Esophagus squamous epithelium (tissue), 5 donors: ENCODE data around the gene CNIH2. TPM values are rescaled to one million over a fixed set of nuclear protein-coding genes. Genes with fewer than 3 reads are reported as not detected.
A peak's percentile ranks its signal among the peaks of the same experiment; 100 is the strongest.

Source experiments
- DNase-seq: peaks from one replicate; lab custom pipeline; 2025; lab: John Stamatoyannopoulos, UW
- H3K27ac ChIP-seq, 4 donors: fragments of 200-600 bp; sonication (generic); one replicate each; pipeline ENCODE4 v1.5.1; 2016 to 2019; ENCODE audit warnings: mild to moderate bottlenecking in 1 of 4
- H3K27me3 ChIP-seq, 4 donors: fragments of 200-600 bp; sonication (generic); 1 replicate in 3 of 4; 2 replicates in 1 of 4; pipeline versions ENCODE4 v1.5.1 to v1.6.0; 2017 to 2021; ENCODE audit warnings: antibody characterized with exemption in 1 of 4
- H3K36me3 ChIP-seq, 3 donors: fragments of 200-600 bp; sonication (generic); one replicate each; pipeline ENCODE4 v1.5.1; 2016 to 2019
- H3K4me1 ChIP-seq, 3 donors: fragments of 200-600 bp; sonication (generic); one replicate each; pipeline ENCODE4 v1.5.1; 2017 to 2019
- H3K4me3 ChIP-seq, 4 donors: fragments of 200-600 bp; sonication (generic); 1 replicate in 3 of 4; 2 replicates in 1 of 4; pipeline ENCODE4 v1.5.1; 2016 to 2019; ENCODE audit warnings: mild to moderate bottlenecking in 2 of 4, moderate library complexity in 1 of 4
- H3K9me3 ChIP-seq, 3 donors: fragments of 200-600 bp; sonication (generic); one replicate each; pipeline ENCODE4 v1.5.1; 2016 to 2019
- POLR2A ChIP-seq, 4 donors: fragments of 450-650 bp; IDR thresholded peaks; one replicate each; pipeline ENCODE4 v1.6.1; 2017; ENCODE audit warnings: antibody characterized with exemption in 4 of 4, mild to moderate bottlenecking in 4 of 4, moderate library complexity in 3 of 4
- WGBS, 2 donors: methylation state at CpG; one replicate each; pipeline ENCODE4 v1.1.5; 2018; 5-methylcytosine and 5-hydroxymethylcytosine counted together
- intact Hi-C: fragments of 100-400 bp; cut with DNase I; formaldehyde crosslinking; loops from one replicate; pipeline ENCODE4 v1.15.0; 2022
- total RNA-seq, 4 donors: library from RNA; depleted of rRNA; stranded (reverse); fragments of >200 nt; gene quantifications; one replicate each; pipeline ENCODE4 v1.1.0, GENCODE V29; 2016
- TF ChIP-seq, protein P1 (sequence below), 6 experiments: fragments of 450-650 bp in 4 of 6; fragments of 200-600 bp in 2 of 6; sonication (generic) in 2 of 6; IDR thresholded peaks; one replicate each; pipeline ENCODE4 v1.5.1; 2016 to 2019; ENCODE audit warnings: antibody characterized with exemption in 6 of 6, mild to moderate bottlenecking in 4 of 6, moderate library complexity in 4 of 6
- donor health status: DM: yes; HTN: yes; CAD: no.

The CNIH2 gene
- total RNA-seq, 4 donors from 2014 or later: 0.48 to 0.70 TPM; not detected in 2

DNA sequence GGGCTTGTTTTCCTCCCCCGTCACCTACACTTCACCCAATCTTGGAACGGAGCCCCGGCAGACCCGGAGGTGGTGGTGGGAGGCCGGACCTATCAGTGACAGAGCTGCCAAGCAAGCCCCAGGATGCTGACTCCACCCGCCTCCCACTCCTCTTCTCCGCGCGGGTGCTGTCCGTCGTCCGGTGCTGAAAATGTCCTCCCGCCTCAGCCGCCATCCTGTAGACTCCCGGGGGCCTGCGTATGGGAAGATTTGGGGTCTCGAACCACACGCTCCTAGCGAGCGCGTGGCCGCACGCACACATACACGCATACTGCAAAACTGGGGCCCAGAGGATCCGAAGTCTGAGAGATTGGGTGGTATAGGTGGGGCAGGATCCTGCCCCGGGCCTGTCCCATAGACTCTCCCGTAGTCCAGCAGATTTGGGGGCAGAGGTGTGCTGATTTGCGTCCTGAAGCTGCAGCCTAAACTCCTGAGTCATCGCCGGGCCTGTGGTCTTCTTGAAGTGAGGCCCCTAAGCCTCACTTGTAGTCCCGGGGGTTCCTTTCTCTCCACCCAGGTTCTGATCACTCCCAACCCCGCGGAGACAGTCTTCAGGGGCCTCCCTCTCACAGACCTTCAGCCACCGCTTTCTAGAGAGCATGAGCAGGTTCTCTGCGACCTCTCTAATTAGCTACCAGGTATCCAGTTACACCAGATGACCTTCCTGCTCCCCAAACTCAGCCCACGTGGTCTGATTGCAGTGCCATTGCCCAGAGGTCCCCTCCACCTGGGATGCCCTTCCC lies 11.8 kb downstream of the CNIH2 start:
- intact Hi-C loops: loop anchor here (10.0 kb wide), 1 partner anchor 65 kb away; no protein-coding TSS in a partner anchor
- WGBS, 2 donors: 18 to 25% methylated on average over 15 to 16 of the region's 36 CpGs
- H3K4me1 ChIP-seq: peaks cover 24 to 55% (median 26%) of the 10 kb centered on the region in 3 donors

DNA sequence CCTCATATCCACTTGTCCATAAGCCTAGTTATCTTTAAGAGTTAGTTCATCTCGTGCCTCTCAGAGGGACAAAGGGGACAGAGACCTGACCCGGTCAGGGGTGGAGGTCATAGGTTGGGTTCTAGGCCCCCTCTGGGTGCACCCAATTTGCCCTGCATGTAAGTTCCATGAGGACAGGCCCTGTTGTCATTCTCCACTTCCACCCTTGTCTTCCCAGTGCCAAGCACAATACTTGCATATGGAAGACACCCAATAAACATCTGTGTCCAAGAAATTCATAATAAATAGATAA lies 12.3 kb downstream of the CNIH2 start:
- Histone ChIP-seq H3K9me3 (no peaks in the 10 kb centered on the region), H3K27me3 (peaks cover 6 to 50% (median 10%) of the 10 kb centered on the region in 4 donors), H3K4me3 (no peak overlapping the region), H3K27ac (no peak overlapping the region), H3K4me1 (peaks cover 24 to 55% (median 26%) of the 10 kb centered on the region in 3 donors), H3K36me3 (peaks cover 0 to 24% (median 0%) of the 10 kb centered on the region in 3 donors)
- WGBS, 2 donors: 100% methylated on average over 1 to 2 of the region's 2 CpGs
- TF ChIP-seq, protein P1, sequence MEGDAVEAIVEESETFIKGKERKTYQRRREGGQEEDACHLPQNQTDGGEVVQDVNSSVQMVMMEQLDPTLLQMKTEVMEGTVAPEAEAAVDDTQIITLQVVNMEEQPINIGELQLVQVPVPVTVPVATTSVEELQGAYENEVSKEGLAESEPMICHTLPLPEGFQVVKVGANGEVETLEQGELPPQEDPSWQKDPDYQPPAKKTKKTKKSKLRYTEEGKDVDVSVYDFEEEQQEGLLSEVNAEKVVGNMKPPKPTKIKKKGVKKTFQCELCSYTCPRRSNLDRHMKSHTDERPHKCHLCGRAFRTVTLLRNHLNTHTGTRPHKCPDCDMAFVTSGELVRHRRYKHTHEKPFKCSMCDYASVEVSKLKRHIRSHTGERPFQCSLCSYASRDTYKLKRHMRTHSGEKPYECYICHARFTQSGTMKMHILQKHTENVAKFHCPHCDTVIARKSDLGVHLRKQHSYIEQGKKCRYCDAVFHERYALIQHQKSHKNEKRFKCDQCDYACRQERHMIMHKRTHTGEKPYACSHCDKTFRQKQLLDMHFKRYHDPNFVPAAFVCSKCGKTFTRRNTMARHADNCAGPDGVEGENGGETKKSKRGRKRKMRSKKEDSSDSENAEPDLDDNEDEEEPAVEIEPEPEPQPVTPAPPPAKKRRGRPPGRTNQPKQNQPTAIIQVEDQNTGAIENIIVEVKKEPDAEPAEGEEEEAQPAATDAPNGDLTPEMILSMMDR (IDR thresholded peaks at IDR 0.05): no peak
- no peak for TF ChIP-seq POLR2A (IDR thresholded peaks at IDR 0.05)
- intact Hi-C loops: no loop called here
- DNase-seq: no peak

More for the DNA sequence above, 11.8 kb downstream of the CNIH2 start:
- Histone ChIP-seq H3K9me3 (no peaks in the 10 kb centered on the region), H3K4me3 (peak overlapping the region; percentile 60 to 99 (median 82)), H3K27me3 (peaks cover 6 to 44% (median 10%) of the 10 kb centered on the region in 4 donors), H3K36me3 (peaks cover 0 to 30% (median 3%) of the 10 kb centered on the region in 3 donors), H3K27ac (peak overlapping the region; percentile 89 to 99 (median 96))
- DNase-seq: no peak
- no peak for TF ChIP-seq POLR2A (IDR thresholded peaks at IDR 0.05)
- TF ChIP-seq, protein P1 (IDR thresholded peaks at IDR 0.05): no peak

DNA sequence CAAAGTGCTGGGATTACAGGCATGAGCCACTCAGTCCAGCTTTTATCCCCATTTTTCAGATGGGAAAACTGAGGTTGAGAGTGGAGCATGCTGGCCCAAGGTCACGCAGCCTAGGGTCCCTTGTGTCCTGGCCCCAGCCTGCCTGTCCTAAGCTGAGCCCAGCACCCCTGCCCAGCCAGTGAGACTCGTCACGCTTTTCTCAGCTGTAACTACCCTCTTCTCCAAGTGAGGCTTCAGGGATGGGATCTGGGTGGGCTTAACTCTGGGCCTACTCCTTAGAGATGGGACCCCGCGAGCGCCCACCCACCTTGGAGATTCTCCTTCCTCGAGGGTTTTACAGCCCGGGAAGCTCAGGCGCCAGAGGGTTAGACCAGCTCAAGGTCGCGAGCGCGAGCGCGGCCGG lies 13.3 kb downstream of the CNIH2 start:
- H3K27me3 ChIP-seq: peaks cover 6 to 60% (median 10%) of the 10 kb centered on the region in 4 donors

DNA sequence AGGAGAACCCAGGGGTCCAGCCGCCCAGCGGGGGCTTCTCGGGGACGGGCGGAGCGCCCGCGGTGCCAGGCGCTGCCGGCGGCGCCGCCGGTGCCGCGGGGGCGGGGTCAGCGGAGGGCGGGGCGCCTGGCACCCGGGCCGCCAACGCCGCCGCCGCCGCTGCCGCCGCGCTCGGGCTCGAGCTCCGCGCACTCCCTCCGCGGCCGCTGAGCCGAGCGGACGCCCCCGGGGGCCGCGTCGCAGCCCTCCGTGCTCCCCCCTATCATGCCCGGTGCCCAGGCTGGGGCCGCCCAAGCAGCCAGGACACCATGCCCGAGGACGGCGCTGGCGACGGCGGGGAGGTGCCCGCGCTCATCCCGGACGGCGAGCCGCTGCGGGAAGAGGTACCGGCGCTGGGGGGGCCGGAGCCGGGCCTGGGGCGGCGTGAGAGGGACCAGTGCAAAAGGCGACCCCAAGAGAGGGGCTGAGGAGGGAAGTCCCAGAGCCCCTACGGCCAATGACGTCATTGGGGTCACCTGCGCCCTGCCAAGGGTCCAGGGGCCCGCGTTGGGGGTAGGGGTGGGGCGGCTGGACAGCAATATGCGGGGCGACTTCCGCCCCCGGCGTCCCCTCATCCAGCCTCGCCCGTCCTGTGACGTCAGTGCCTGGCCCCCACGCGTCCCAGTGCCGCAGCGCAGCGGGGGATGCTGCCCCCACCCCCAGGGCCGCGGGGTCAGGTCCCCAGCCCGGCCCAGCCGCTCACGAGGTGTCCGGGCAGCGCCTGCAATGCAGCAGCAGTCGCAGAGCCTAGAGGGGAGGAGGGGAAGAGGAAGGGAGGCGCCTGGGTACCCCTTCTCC lies 13.9 kb downstream of the CNIH2 start, which contains the start of gene TMEM151A:
Gene TMEM151A, plus strand, starts transcription at position 189 of the 837 bp plus-strand sequence. Its CDS starts 120 bp downstream, at position 309.
- DNase-seq: no peak
- no CpG with 5 or more reads among the region's 95 CpGs for WGBS, 2 donors
- Histone ChIP-seq H3K4me1 (peaks cover 24 to 45% (median 26%) of the 10 kb centered on the region in 3 donors), H3K27me3 (peaks cover 6 to 64% (median 10%) of the 10 kb centered on the region in 4 donors), H3K9me3 (no peaks in the 10 kb centered on the region), H3K4me3 (peak within 1 kb of the TSS; percentile 26 to 67 (median 40)), H3K27ac (no peak within 1 kb of the TSS), H3K36me3 (peaks cover 0 to 8% (median 0%) of the 10 kb centered on the region in 3 donors)
- intact Hi-C loops: no loop called here
- no peak for TF ChIP-seq POLR2A (IDR thresholded peaks at IDR 0.05)
- TF ChIP-seq, protein P1 (IDR thresholded peaks at IDR 0.05): no peak

More for the DNA sequence above, 13.3 kb downstream of the CNIH2 start:
- peaks cover 24 to 50% (median 26%) of the 10 kb centered on the region in 3 donors for H3K4me1 ChIP-seq
- TF ChIP-seq POLR2A (IDR thresholded peaks at IDR 0.05): no peak
- TF ChIP-seq, protein P1 (IDR thresholded peaks at IDR 0.05): no peak
- peak overlapping the region in 2 of 4 donors; percentile 52 to 67 for H3K4me3 ChIP-seq
- intact Hi-C loops: no loop called here
- peaks cover 0 to 14% (median 0%) of the 10 kb centered on the region in 3 donors for H3K36me3 ChIP-seq
- no peak for DNase-seq
- no peak overlapping the region for H3K27ac ChIP-seq
- H3K9me3 ChIP-seq: no peaks in the 10 kb centered on the region
- WGBS, 2 donors: no CpG with 5 or more reads among the region's 16 CpGs
